Measurements from ENCODE around the gene FEV.
"Not testable (repeated sequence)": the region's sequence is repeated elsewhere in the genome, so short reads cannot be mapped to it uniquely, and the experiment has no call there.

The FEV gene

GRCh38 chr2:218946621-218947020 is 38.4 kb downstream of the FEV start:
- TF ChIP-seq, protein P1, sequence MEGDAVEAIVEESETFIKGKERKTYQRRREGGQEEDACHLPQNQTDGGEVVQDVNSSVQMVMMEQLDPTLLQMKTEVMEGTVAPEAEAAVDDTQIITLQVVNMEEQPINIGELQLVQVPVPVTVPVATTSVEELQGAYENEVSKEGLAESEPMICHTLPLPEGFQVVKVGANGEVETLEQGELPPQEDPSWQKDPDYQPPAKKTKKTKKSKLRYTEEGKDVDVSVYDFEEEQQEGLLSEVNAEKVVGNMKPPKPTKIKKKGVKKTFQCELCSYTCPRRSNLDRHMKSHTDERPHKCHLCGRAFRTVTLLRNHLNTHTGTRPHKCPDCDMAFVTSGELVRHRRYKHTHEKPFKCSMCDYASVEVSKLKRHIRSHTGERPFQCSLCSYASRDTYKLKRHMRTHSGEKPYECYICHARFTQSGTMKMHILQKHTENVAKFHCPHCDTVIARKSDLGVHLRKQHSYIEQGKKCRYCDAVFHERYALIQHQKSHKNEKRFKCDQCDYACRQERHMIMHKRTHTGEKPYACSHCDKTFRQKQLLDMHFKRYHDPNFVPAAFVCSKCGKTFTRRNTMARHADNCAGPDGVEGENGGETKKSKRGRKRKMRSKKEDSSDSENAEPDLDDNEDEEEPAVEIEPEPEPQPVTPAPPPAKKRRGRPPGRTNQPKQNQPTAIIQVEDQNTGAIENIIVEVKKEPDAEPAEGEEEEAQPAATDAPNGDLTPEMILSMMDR (IDR thresholded peaks at IDR 0.05; ENCODE audit: low read depth, low read length), result no peak

GRCh38 chr2:218944759-218945404 is 40.1 kb downstream of the FEV start:
- DNase-seq (ENCODE audit: extremely low read depth, low read depth), result no peak
- TF ChIP-seq, protein P1 (IDR thresholded peaks at IDR 0.05; ENCODE audit: low read depth, low read length), result no peak

More at GRCh38 chr2:218946621-218947020, 38.4 kb downstream of the FEV start:
- no peak for DNase-seq (ENCODE audit: extremely low read depth, low read depth)

DNA sequence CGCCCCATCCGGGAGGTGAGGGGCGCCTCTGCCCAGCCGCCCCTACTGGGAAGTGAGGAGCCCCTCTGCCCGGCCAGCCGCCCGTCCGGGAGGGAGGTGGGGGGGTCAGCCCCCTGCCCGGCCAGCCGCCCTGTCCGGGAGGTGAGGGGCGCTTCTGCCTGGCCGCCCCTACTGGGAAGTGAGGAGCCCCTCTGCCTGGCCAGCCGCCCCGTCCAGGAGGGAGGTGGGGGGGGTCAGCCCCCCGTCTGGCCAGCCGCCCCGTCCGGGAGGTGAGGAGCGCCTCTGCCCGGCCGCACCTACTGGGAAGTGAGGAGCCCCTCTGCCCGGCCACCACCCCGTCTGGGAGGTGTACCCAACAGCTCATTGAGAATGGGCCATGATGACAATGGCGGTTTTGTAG is 53.2 kb downstream of the FEV start:
- DNase-seq (ENCODE audit: extremely low read depth, low read depth), result not testable (repeated sequence)

Data from AG09319 (cell line).